Neuronal stem cell (in vitro differentiated cells): ENCODE results near the gene C9orf85.

Experiments used
- DNase-seq: peaks from one replicate; pipeline ENCODE4 v3.0.0-alpha.2; 2013; ENCODE audit warnings: low spot score
- H2AFZ ChIP-seq: one replicate; pipeline ENCODE4 v1.6.1; 2013; ENCODE audit warnings: mild to moderate bottlenecking, low read length, inconsistent platforms
- H2AK5ac ChIP-seq: 2 replicates; pipeline ENCODE4 v1.6.1; 2013; ENCODE audit warnings: low read depth, mild to moderate bottlenecking, inconsistent platforms, low read length, moderate library complexity, mixed read lengths
- H2BK120ac ChIP-seq: 2 replicates; pipeline ENCODE4 v1.6.1; 2013; ENCODE audit warnings: low read depth, mild to moderate bottlenecking, inconsistent platforms, low read length, moderate library complexity, mixed read lengths
- H2BK12ac ChIP-seq: one replicate; pipeline ENCODE4 v1.6.1; 2013; ENCODE audit warnings: low read length, inconsistent platforms
- H2BK15ac ChIP-seq: 2 replicates; pipeline ENCODE4 v1.6.1; 2013; ENCODE audit warnings: mild to moderate bottlenecking, low read length, inconsistent platforms, mixed read lengths
- H2BK5ac ChIP-seq: one replicate; pipeline ENCODE4 v1.6.1; 2013; ENCODE audit warnings: inconsistent platforms, mild to moderate bottlenecking, low read length, moderate library complexity
- H3K14ac ChIP-seq: one replicate; pipeline ENCODE4 v1.6.1; 2013; ENCODE audit warnings: low read length, inconsistent platforms
- H3K18ac ChIP-seq: 2 replicates; pipeline ENCODE4 v1.6.1; 2013; ENCODE audit warnings: low read length, inconsistent platforms
- H3K23ac ChIP-seq: 2 replicates; pipeline ENCODE4 v1.6.1; 2013; ENCODE audit warnings: low read depth, mild to moderate bottlenecking, mixed read lengths, low read length, inconsistent platforms; ENCODE audit not compliant: poor library complexity
- H3K27ac ChIP-seq: replicated peaks from 3 replicates; pipeline ENCODE4 v1.5.1; 2013; ENCODE audit warnings: low read length, inconsistent platforms
- H3K27me3 ChIP-seq, 3 experiments: 2 replicates each; pipeline ENCODE4 v1.6.1; 2013; ENCODE audit warnings: low read length in 3 of 3, mild to moderate bottlenecking in 2 of 3, inconsistent platforms in 1 of 3, low read depth in 1 of 3, mixed read lengths in 1 of 3, moderate library complexity in 1 of 3; ENCODE audit not compliant: control insufficient read depth in 3 of 3, insufficient read depth in 3 of 3
- H3K36me3 ChIP-seq, 2 donors: replicated peaks in 1 of 2; 2 replicates each; pipeline ENCODE4 v1.6.1; 2013; ENCODE audit warnings: low read length in 2 of 2; ENCODE audit not compliant: control insufficient read depth in 2 of 2, insufficient read depth in 2 of 2
- H3K4ac ChIP-seq: 2 replicates; pipeline ENCODE4 v1.6.1; 2013; ENCODE audit warnings: inconsistent platforms, mild to moderate bottlenecking, low read length, moderate library complexity
- H3K4me1 ChIP-seq, 2 donors: 1 replicate in 1 of 2; 2 replicates in 1 of 2; pipeline ENCODE4 v1.6.1; 2013; ENCODE audit warnings: low read length in 2 of 2, low read depth in 1 of 2; ENCODE audit not compliant: control insufficient read depth in 2 of 2, insufficient read depth in 1 of 2
- H3K4me2 ChIP-seq: one replicate; pipeline ENCODE4 v1.6.1; 2013; ENCODE audit warnings: mild to moderate bottlenecking, low read length, inconsistent platforms; ENCODE audit not compliant: insufficient read depth, poor library complexity, severe bottlenecking
- H3K4me3 ChIP-seq, 2 donors: 2 replicates each; pipeline ENCODE4 v1.5.1; 2013; ENCODE audit warnings: low read length in 2 of 2, mild to moderate bottlenecking in 2 of 2, inconsistent platforms in 1 of 2, moderate library complexity in 1 of 2
- H3K79me1 ChIP-seq: one replicate; pipeline ENCODE4 v1.6.1; 2013; ENCODE audit warnings: low read depth, mild to moderate bottlenecking, inconsistent platforms, low read length, moderate library complexity
- H3K9ac ChIP-seq: one replicate; pipeline ENCODE4 v1.6.1; 2013; ENCODE audit warnings: mild to moderate bottlenecking, low read depth, low read length, inconsistent platforms; ENCODE audit not compliant: poor library complexity
- H3K9me3 ChIP-seq, 2 donors: replicated peaks in 1 of 2; 2 replicates each; pipeline versions ENCODE3 to v1.6.1; 2013; ENCODE audit warnings: low read length in 2 of 2, mild to moderate bottlenecking in 2 of 2, inconsistent platforms in 1 of 2, low read depth in 1 of 2, mixed read lengths in 1 of 2, moderate library complexity in 1 of 2; ENCODE audit not compliant: control insufficient read depth in 2 of 2, insufficient read depth in 1 of 2
- H4K8ac ChIP-seq: one replicate; pipeline ENCODE4 v1.6.1; 2013; ENCODE audit warnings: low read depth, mild to moderate bottlenecking, inconsistent platforms, low read length, moderate library complexity
- H4K91ac ChIP-seq: one replicate; pipeline ENCODE4 v1.6.1; 2013; ENCODE audit warnings: low read length, low read depth, mild to moderate bottlenecking, inconsistent platforms; ENCODE audit not compliant: poor library complexity
- WGBS, 2 donors: extraction: QIAGEN DNeasy Blood & Tissue Kit; methylation state at CpG; one replicate each; pipeline ENCODE4 v1.1.7; 2013; ENCODE audit warnings: missing lambda C conversion rate in 2 of 2, mixed read lengths in 1 of 2; ENCODE audit not compliant: insufficient read length in 2 of 2, insufficient replicate concordance in 1 of 2; ENCODE audit errors: extremely low coverage in 2 of 2; 5-methylcytosine and 5-hydroxymethylcytosine counted together

The C9orf85 gene

DNA sequence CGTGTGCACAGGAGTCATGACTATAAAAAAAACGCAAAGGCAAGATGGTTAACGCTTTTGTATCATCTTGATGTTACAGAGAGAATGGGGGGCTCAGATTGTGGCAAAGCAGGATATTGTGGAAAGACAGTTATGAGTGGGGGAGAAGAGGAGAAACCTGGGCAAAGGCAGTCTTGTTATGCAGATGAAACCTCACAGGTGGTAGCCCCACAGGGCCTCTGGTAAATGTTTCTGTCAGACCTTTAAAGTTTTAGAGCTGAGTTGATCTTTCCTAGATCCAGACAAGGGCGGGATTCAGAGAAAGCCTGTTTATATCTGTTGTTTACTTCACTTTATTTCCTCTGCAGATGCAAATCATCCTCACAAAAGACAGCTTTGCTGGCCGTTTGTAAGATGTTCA, 55.2 kb downstream of the C9orf85 start:
- H3K27ac ChIP-seq: no peak overlapping the region
- DNase-seq: no peak

DNA sequence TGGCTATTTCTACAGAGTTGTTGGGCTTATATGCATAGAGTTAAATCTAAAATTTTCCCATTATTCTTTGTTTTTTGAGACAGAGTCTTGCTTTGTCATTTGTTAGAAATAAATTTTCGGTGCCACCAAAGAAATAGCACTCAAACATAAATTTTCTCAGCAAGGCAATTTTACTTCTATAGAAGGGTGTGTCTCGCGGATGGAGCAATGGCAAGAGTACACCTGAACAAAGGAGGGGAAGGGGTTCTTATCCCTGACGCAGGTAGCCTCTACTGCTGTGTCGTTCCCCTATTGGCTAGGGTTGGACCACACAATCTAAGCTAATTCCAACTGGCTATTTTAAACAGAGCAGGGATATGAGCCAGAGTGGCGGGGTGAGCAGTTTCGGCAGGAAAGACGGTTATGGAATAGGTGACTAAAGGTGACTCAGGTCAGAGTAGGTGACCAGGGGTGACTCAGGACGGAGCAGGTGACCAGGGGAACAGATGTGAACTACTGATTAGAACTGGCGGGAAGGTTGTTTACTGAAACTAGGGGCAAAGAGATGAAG, 57.2 kb downstream of the C9orf85 start:
- no peaks in the 10 kb centered on the region for H3K79me1 ChIP-seq
- H3K9ac ChIP-seq: no peak overlapping the region
- peaks cover 2 to 20% of the 10 kb centered on the region in 2 donors for H3K36me3 ChIP-seq
- H3K4me3 ChIP-seq: no peak overlapping the region
- no peak overlapping the region for H3K18ac ChIP-seq
- no peak overlapping the region for H4K8ac ChIP-seq
- H3K4me1 ChIP-seq: no peaks in the 10 kb centered on the region
- H3K9me3 ChIP-seq: peaks cover 0 to 14% of the 10 kb centered on the region in 2 donors
- no peak overlapping the region for H2BK120ac ChIP-seq
- no peak overlapping the region for H2AK5ac ChIP-seq
- no peaks in the 10 kb centered on the region for H3K27me3 ChIP-seq
- H2BK15ac ChIP-seq: no peak overlapping the region
- H3K23ac ChIP-seq: no peak overlapping the region
- no peak overlapping the region for H2AFZ ChIP-seq
- no peak overlapping the region for H3K27ac ChIP-seq
- WGBS, 2 donors: no CpG with 5 or more reads among the region's 10 CpGs
- H2BK12ac ChIP-seq: no peak overlapping the region
- no peak overlapping the region for H3K4me2 ChIP-seq
- H3K14ac ChIP-seq: no peak overlapping the region
- no peak overlapping the region for H3K4ac ChIP-seq
- H4K91ac ChIP-seq: no peak overlapping the region
- no peak overlapping the region for H2BK5ac ChIP-seq
- DNase-seq: no peak

More for the DNA sequence above, 55.2 kb downstream of the C9orf85 start:
- Histone ChIP-seq H3K14ac (no peak overlapping the region), H4K8ac (no peak overlapping the region), H3K23ac (no peak overlapping the region), H2BK120ac (no peak overlapping the region), H3K36me3 (peaks cover 2 to 4% of the 10 kb centered on the region in 2 donors), H3K9ac (no peak overlapping the region), H3K4me1 (no peaks in the 10 kb centered on the region), H2AK5ac (no peak overlapping the region), H4K91ac (no peak overlapping the region), H3K18ac (no peak overlapping the region), H2AFZ (no peak overlapping the region), H2BK5ac (no peak overlapping the region), H3K4ac (no peak overlapping the region), H3K27me3 (no peaks in the 10 kb centered on the region), H2BK12ac (no peak overlapping the region), H3K4me2 (no peak overlapping the region), H3K9me3 (peaks cover 0 to 14% of the 10 kb centered on the region in 2 donors), H2BK15ac (no peak overlapping the region), H3K79me1 (no peaks in the 10 kb centered on the region), H3K4me3 (no peak overlapping the region)
- no CpG with 5 or more reads among the region's 5 CpGs for WGBS, 2 donors

DNA sequence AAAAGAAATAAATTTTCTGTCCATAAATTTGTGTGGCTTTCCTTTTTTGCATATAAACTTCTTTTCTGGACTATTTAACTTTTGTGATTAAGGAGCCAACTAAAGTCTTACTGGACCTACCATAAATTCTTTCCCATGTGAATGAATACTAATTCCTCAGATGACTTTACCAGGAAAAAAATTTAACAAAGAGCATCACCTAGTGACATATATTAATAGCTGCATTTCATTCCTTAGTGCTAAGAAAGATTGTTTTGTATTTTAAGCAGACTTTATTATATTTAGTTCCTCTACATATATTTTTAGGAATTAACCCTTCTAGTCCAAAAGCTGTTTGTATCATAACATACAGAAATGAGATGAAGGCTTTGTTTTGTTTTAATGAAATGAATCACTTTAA, 64.4 kb downstream of the C9orf85 start:
- no peak overlapping the region for H4K8ac ChIP-seq
- no peaks in the 10 kb centered on the region for H3K79me1 ChIP-seq
- no peak overlapping the region for H2BK120ac ChIP-seq
- no peaks in the 10 kb centered on the region for H3K4me1 ChIP-seq
- H3K9ac ChIP-seq: no peak overlapping the region
- no peak overlapping the region for H2BK12ac ChIP-seq
- no peak overlapping the region for H2AFZ ChIP-seq
- no peak overlapping the region for H3K4me2 ChIP-seq
- peaks cover 0 to 18% of the 10 kb centered on the region in 2 donors for H3K36me3 ChIP-seq
- no peaks in the 10 kb centered on the region for H3K9me3 ChIP-seq
- H3K14ac ChIP-seq: no peak overlapping the region
- no peak for DNase-seq
- H3K4ac ChIP-seq: no peak overlapping the region
- no peak overlapping the region for H2BK15ac ChIP-seq
- H3K27me3 ChIP-seq: no peaks in the 10 kb centered on the region
- no peak overlapping the region for H3K18ac ChIP-seq
- no peak overlapping the region for H3K27ac ChIP-seq
- no peak overlapping the region for H3K23ac ChIP-seq
- no peak overlapping the region for H3K4me3 ChIP-seq
- no peak overlapping the region for H2AK5ac ChIP-seq
- no peak overlapping the region for H4K91ac ChIP-seq
- H2BK5ac ChIP-seq: no peak overlapping the region

DNA sequence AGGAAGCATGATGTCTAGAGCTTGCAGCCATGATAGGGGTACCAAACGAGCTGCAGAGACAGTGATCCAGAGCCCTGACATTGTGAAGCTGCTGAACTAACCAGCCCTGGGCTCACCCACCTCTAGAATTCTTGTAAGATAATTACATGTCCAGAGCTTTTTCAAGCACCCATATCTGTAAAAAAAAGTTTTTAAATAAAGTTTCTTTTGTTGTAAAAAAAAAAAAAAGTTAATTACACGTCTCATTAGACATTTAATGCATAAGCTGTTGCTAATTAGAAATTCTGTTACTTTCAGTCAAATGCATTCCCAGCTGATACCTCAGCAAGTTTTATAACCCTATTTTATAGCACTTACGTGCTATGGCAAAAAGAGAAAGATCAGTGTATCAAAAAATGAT, 65.6 kb downstream of the C9orf85 start:
- H3K27me3 ChIP-seq: no peaks in the 10 kb centered on the region
- H2BK12ac ChIP-seq: no peak overlapping the region
- H4K8ac ChIP-seq: no peak overlapping the region
- no peak overlapping the region for H2BK15ac ChIP-seq
- H3K79me1 ChIP-seq: no peaks in the 10 kb centered on the region
- no peak overlapping the region for H4K91ac ChIP-seq
- H3K18ac ChIP-seq: no peak overlapping the region
- no CpG with 5 or more reads among the region's 3 CpGs for WGBS, 2 donors
- no peak overlapping the region for H3K9ac ChIP-seq
- H3K36me3 ChIP-seq: peaks cover 0 to 18% of the 10 kb centered on the region in 2 donors
- no peak overlapping the region for H3K14ac ChIP-seq
- H3K23ac ChIP-seq: no peak overlapping the region
- DNase-seq: no peak
- no peak overlapping the region for H2BK120ac ChIP-seq
- H2BK5ac ChIP-seq: no peak overlapping the region
- no peaks in the 10 kb centered on the region for H3K4me1 ChIP-seq
- no peak overlapping the region for H3K4ac ChIP-seq
- no peak overlapping the region for H3K4me2 ChIP-seq
- H3K9me3 ChIP-seq: no peaks in the 10 kb centered on the region
- H2AFZ ChIP-seq: no peak overlapping the region
- no peak overlapping the region for H3K4me3 ChIP-seq
- no peak overlapping the region for H3K27ac ChIP-seq
- no peak overlapping the region for H2AK5ac ChIP-seq
